Activated CD8-positive, alpha-beta T cell treated with anti-CD3 and anti-CD28 coated beads for 36 hours (primary cell): ENCODE results near the gene PRKG2. TPM values are rescaled to one million over a fixed set of nuclear protein-coding genes. Genes with fewer than 3 reads are reported as not detected.

Source experiments
- ATAC-seq: fragments of 200-7000 bp; cut with Tn5 transposase; one replicate; pipeline ENCODE4 v1.10.0; 2021; ENCODE audit warnings: mild to moderate bottlenecking, moderate library complexity
- CTCF ChIA-PET: fragments of 350-600 bp; sonication (Branson Sonifier 250); formaldehyde crosslinking; loops from one replicate; lab custom pipeline; 2021; ENCODE audit warnings: antibody characterized with exemption; lab: Charles Lee
- POLR2A ChIA-PET: fragments of 350-600 bp; sonication (Branson Sonifier 250); formaldehyde crosslinking; loops from one replicate; lab custom pipeline; 2021; ENCODE audit warnings: antibody characterized with exemption; lab: Charles Lee
- DNase-seq: peaks from one replicate; pipeline ENCODE4 v3.0.0-alpha.2; 2020
- H3K27ac Mint-ChIP-seq: one replicate; pipeline ENCODE4 v1.8.0; 2021; ENCODE audit warnings: mild to moderate bottlenecking, mixed read lengths
- H3K27me3 Mint-ChIP-seq: one replicate; pipeline ENCODE4 v1.8.0; 2021; ENCODE audit warnings: mixed read lengths
- H3K36me3 Mint-ChIP-seq: one replicate; pipeline ENCODE4 v1.8.0; 2021; ENCODE audit warnings: low read depth, mixed read lengths
- H3K4me1 Mint-ChIP-seq: one replicate; pipeline ENCODE4 v1.8.0; 2021; ENCODE audit warnings: low read depth, mixed read lengths
- H3K4me3 Mint-ChIP-seq: one replicate; pipeline ENCODE4 v1.8.0; 2021; ENCODE audit warnings: mild to moderate bottlenecking, moderate library complexity, mixed read lengths
- H3K9me3 Mint-ChIP-seq: one replicate; pipeline ENCODE4 v1.8.0; 2021; ENCODE audit warnings: mixed read lengths
- CTCF ChIP-seq: fragments of 200-600 bp; IDR thresholded peaks from one replicate; pipeline ENCODE4 v1.8.0; 2022; ENCODE audit warnings: antibody characterized with exemption, mild to moderate bottlenecking
- intact Hi-C: fragments of 100-400 bp; cut with micrococcal nuclease; formaldehyde crosslinking; loops from one replicate; pipeline ENCODE4 v1.10.0; 2022
- total RNA-seq, 2 experiments: library from RNA; stranded (reverse); gene quantifications; one replicate each; pipeline ENCODE4 v1.2.3, GENCODE V29; 2021

Gene PRKG2
- total RNA-seq, 2 experiments from 2014 or later = 0.54 to 0.63 TPM

DNA sequence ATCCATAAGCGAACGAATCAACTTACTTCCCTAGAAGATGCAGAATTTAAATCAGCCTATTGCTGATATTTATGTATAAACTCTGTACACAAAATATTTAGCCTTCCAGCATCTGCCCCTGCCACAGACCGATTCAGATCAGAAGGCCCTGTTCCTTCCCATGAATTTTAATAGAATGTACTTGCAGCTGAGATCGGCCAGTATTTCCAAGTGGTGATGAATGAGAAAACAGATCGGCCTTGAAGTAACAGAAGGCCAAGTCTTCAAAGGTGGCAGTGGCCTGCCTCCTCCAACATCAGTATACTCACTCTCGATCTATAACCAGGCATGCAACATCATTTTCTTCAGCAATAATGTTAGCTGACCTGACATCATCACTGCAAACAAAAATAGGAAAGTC is 66.4 kb downstream of the PRKG2 start:
- H3K4me3 Mint-ChIP-seq = no peak overlapping the region
- CTCF ChIA-PET = no interaction called here
- no peaks in the 10 kb centered on the region for H3K36me3 Mint-ChIP-seq
- DNase-seq (no peak), ATAC-seq (no peak)
- no peaks in the 10 kb centered on the region for H3K4me1 Mint-ChIP-seq
- H3K27me3 Mint-ChIP-seq = no peaks in the 10 kb centered on the region
- no peak for TF ChIP-seq CTCF
- H3K27ac Mint-ChIP-seq = no peak overlapping the region
- intact Hi-C loops = no loop called here
- POLR2A ChIA-PET = no interaction called here
- H3K9me3 Mint-ChIP-seq = no peaks in the 10 kb centered on the region

DNA sequence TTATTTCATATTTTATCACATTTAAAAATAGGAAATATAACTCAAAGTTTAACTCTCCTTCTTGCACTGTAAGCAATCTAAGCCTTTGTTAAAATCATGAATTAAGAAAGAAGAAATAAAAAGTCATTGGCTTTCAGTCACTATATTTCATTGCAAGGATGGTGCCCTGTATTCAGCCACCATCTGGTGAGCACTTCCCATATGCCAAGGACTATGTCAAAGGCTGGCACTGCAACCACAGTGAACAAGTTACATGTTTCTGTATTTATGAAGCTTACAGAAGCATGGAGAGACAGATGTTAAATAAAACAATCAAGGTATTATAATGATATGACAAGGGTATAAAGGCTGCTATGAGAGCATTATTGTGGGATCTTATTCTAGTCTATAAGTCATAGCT is 68.6 kb downstream of the PRKG2 start:
- intact Hi-C loops = no loop called here
- ChIA-PET POLR2A (no interaction called here), CTCF (no interaction called here)
- H3K36me3 Mint-ChIP-seq = no peaks in the 10 kb centered on the region
- H3K9me3 Mint-ChIP-seq = no peaks in the 10 kb centered on the region
- H3K27ac Mint-ChIP-seq = no peak overlapping the region
- no peak for DNase-seq
- ATAC-seq = no peak
- no peaks in the 10 kb centered on the region for H3K4me1 Mint-ChIP-seq
- no peak for TF ChIP-seq CTCF
- no peaks in the 10 kb centered on the region for H3K27me3 Mint-ChIP-seq
- no peak overlapping the region for H3K4me3 Mint-ChIP-seq

DNA sequence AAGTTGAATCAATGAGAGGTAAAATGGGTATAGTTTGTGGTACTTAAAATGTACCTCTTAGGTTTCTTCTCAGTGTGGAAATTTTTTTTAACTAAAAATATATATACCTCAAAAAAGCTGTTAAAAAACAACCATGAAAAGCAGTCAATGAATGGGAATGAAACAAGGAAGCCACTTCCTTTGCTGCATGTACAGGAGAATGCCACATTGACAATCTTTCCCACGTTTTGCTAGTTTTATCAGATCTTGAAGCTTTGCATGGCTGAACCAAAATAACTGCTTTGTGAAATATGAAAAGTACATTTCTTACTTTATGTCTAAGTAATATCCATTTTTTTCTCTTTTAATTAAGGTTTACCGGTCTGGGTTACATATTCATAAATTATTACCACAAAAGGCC is 71.8 kb downstream of the PRKG2 start:
- no peaks in the 10 kb centered on the region for H3K36me3 Mint-ChIP-seq
- no peak for TF ChIP-seq CTCF
- POLR2A ChIA-PET = interaction anchor here (0.8 kb wide), 1 partner anchor 73 kb away, joined by 3 read pairs; no protein-coding TSS in a partner anchor
- DNase-seq = no peak
- ATAC-seq = no peak
- CTCF ChIA-PET = no interaction called here
- H3K4me1 Mint-ChIP-seq = no peaks in the 10 kb centered on the region
- intact Hi-C loops = no loop called here
- no peak overlapping the region for H3K4me3 Mint-ChIP-seq
- H3K27ac Mint-ChIP-seq = no peak overlapping the region
- no peaks in the 10 kb centered on the region for H3K9me3 Mint-ChIP-seq
- no peaks in the 10 kb centered on the region for H3K27me3 Mint-ChIP-seq

- no peak overlapping the region for H3K4me3 Mint-ChIP-seq
- intact Hi-C loops = no loop called here
- POLR2A ChIA-PET = no interaction called here
Measured at GRCh38 chr4:81142744-81143143, 72.3 kb downstream of the PRKG2 start.

GRCh38 chr4:81137894-81138293 is 77.1 kb downstream of the PRKG2 start:
- Mint-ChIP-seq H3K27me3 (no peaks in the 10 kb centered on the region), H3K9me3 (no peaks in the 10 kb centered on the region), H3K36me3 (no peaks in the 10 kb centered on the region), H3K4me3 (no peak overlapping the region), H3K4me1 (no peaks in the 10 kb centered on the region), H3K27ac (no peak overlapping the region)
- ChIA-PET POLR2A (no interaction called here), CTCF (interaction anchor here (1.2 kb wide), 1 partner anchor 68 kb away, joined by 4 read pairs; no protein-coding TSS in a partner anchor)
- DNase-seq = no peak
- intact Hi-C loops = no loop called here
- no peak for TF ChIP-seq CTCF
- ATAC-seq = no peak

More at GRCh38 chr4:81142744-81143143, 72.3 kb downstream of the PRKG2 start:
- Mint-ChIP-seq H3K9me3 (no peaks in the 10 kb centered on the region), H3K27me3 (no peaks in the 10 kb centered on the region), H3K27ac (no peak overlapping the region), H3K36me3 (no peaks in the 10 kb centered on the region), H3K4me1 (no peaks in the 10 kb centered on the region)
- DNase-seq = no peak
- TF ChIP-seq CTCF = no peak
- CTCF ChIA-PET = interaction anchor here (1.0 kb wide), 1 partner anchor 72 kb away, joined by 3 read pairs; no protein-coding TSS in a partner anchor
- ATAC-seq = no peak
